GM19467 (cell line): ENCODE results near the gene ENOX1.

Experiments
- ATAC-seq: cut with Tn5 transposase; IDR thresholded peaks from one replicate; pipeline ENCODE4 v1.9.1; 2021; ENCODE audit warnings: mild to moderate bottlenecking, moderate library complexity; ENCODE audit not compliant: unreplicated experiment

Gene ENOX1

GRCh38 chr13:43268632-43269031, 518.1 kb downstream of the ENOX1 start:
- no peak for ATAC-seq

- no peak for ATAC-seq
Measured at GRCh38 chr13:43267916-43268315, 518.9 kb downstream of the ENOX1 start.

- ATAC-seq: no peak
Measured at GRCh38 chr13:43266936-43267615, 519.7 kb downstream of the ENOX1 start.

GRCh38 chr13:43265028-43265427, 521.7 kb downstream of the ENOX1 start:
- no peak for ATAC-seq

- ATAC-seq: no peak
Measured at GRCh38 chr13:43264458-43264857, 522.3 kb downstream of the ENOX1 start.

- no peak for ATAC-seq
Measured at GRCh38 chr13:43263047-43263446, 523.7 kb downstream of the ENOX1 start.

- no peak for ATAC-seq
Measured at GRCh38 chr13:43260999-43261398, 525.8 kb downstream of the ENOX1 start.

GRCh38 chr13:43258771-43259170, 528.0 kb downstream of the ENOX1 start:
- ATAC-seq: no peak

- no peak for ATAC-seq
Measured at GRCh38 chr13:43257765-43258164, 529.0 kb downstream of the ENOX1 start.

- ATAC-seq: no peak
Measured at GRCh38 chr13:43251961-43252360, 534.8 kb downstream of the ENOX1 start.

- no peak for ATAC-seq
Measured at GRCh38 chr13:43246382-43246781, 540.4 kb downstream of the ENOX1 start.

- no peak for ATAC-seq
Measured at GRCh38 chr13:43245374-43245964, 541.3 kb downstream of the ENOX1 start.

- no peak for ATAC-seq
Measured at GRCh38 chr13:43244481-43244880, 542.3 kb downstream of the ENOX1 start.

- ATAC-seq: no peak
Measured at GRCh38 chr13:43243711-43244110, 543.1 kb downstream of the ENOX1 start.

GRCh38 chr13:43242040-43242439, 544.7 kb downstream of the ENOX1 start:
- ATAC-seq: no peak

GRCh38 chr13:43240278-43240677, 546.5 kb downstream of the ENOX1 start:
- ATAC-seq: no peak

GRCh38 chr13:43239275-43239840, 547.4 kb downstream of the ENOX1 start:
- ATAC-seq: no peak

- no peak for ATAC-seq
Measured at GRCh38 chr13:43238341-43239083, 548.3 kb downstream of the ENOX1 start.

GRCh38 chr13:43237616-43238015, 549.2 kb downstream of the ENOX1 start:
- ATAC-seq: no peak

GRCh38 chr13:43235028-43235427, 551.7 kb downstream of the ENOX1 start:
- ATAC-seq: no peak

GRCh38 chr13:43232873-43233265, 553.9 kb downstream of the ENOX1 start:
- no peak for ATAC-seq
